ENCODE results near the gene MAP3K13. TPM values are rescaled to one million over a fixed set of nuclear protein-coding genes. Genes with fewer than 3 reads are reported as not detected.

The MAP3K13 gene
- total RNA-seq, 3 donors from 2014 or later (not counting 1 experiment from before 2014, with no cell fraction given): 3.3 to 11.8 (median 9.8) TPM

DNA sequence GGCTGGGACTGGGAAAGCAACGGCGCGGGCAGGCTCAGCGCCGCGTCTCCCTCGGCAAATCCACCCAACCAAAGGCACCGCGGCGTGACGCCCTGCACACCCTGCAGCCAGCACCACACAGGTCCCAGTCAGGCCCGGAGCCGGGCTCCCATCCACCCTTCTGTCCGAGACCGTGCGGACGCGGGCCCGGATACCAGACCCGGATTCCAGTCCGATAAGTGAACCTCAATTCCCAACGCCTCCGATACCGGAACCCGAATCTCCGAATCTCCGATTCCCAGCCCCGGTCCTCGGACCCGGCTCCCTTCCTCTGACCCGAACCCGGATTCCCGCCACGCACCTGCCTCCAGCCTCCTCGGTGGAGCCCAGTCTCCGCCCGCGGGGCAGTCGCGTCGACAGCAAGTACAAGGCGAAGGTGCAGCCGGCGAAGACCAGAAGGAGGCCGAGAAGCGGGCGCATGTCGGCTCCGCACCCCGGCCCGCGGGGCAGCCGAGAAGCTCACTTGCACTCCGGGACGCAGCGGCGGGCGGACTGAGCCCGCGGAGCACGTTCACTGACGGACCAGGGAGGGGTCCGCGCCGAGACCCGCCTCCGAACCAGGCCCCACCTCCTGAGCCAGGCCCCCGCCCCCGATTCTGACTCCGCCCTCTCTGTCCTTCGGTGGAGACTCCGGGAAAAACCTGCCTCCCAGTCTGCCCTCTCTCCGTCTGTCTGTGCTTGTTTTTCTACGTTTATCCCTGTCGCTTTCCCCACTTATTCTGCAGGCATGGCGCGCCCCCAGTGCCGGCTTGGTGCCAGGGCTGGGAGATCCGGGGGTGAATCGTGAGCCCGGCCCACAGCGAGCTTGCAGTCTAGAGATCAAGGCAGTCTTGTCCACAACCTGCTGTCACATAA is 135.8 kb downstream of the MAP3K13 start, which contains the start of gene TMEM41A:
Gene TMEM41A, minus strand, starts transcription at position 533 of the 894 bp plus-strand sequence. Its CDS starts 74 bp downstream, at position 459.
- intact Hi-C loops (cut with micrococcal nuclease): loop anchor here (1.0 kb wide), 1 partner anchor 88 kb away; the partner anchor contains the start of gene SENP2
- Histone ChIP-seq H3K9me3 (ENCODE audit: control insufficient read depth, insufficient read depth, low read length) (no peaks in the 10 kb centered on the region), H3K27me3 (ENCODE audit: control insufficient read depth, insufficient read depth, low read length) (no peaks in the 10 kb centered on the region), H3K36me3 (ENCODE audit: control insufficient read depth, insufficient read depth, low read length) (peaks cover 21% of the 10 kb centered on the region), H3K27ac (ENCODE audit: low read length) (peak within 1 kb of the TSS; percentile 71), H3K4me3 (ENCODE audit: low read length) (peak within 1 kb of the TSS; percentile 96), H3K4me1 (ENCODE audit: control insufficient read depth, insufficient read depth, low read length) (peaks cover 15% of the 10 kb centered on the region)
- DNase-seq: peak; percentile 86 to 90
- ATAC-seq: peak; percentile 98 to 99 (median 98)
- H3K4me3 Mint-ChIP-seq: peak within 1 kb of the TSS; percentile 97
- H3K27me3 Mint-ChIP-seq (ENCODE audit: low read depth in 2 of 2): no peaks in the 10 kb centered on the region
- H3K4me1 Mint-ChIP-seq: peaks cover 17 to 21% of the 10 kb centered on the region in 2 donors
- peaks cover 7% of the 10 kb centered on the region for H3K36me3 Mint-ChIP-seq
- peak within 1 kb of the TSS; percentile 82 to 91 for H3K27ac Mint-ChIP-seq
- no peaks in the 10 kb centered on the region for H3K9me3 Mint-ChIP-seq
- WGBS (ENCODE audit: insufficient coverage): 2% methylated on average over 82 of the region's 82 CpGs
- TF ChIP-seq, protein P1, sequence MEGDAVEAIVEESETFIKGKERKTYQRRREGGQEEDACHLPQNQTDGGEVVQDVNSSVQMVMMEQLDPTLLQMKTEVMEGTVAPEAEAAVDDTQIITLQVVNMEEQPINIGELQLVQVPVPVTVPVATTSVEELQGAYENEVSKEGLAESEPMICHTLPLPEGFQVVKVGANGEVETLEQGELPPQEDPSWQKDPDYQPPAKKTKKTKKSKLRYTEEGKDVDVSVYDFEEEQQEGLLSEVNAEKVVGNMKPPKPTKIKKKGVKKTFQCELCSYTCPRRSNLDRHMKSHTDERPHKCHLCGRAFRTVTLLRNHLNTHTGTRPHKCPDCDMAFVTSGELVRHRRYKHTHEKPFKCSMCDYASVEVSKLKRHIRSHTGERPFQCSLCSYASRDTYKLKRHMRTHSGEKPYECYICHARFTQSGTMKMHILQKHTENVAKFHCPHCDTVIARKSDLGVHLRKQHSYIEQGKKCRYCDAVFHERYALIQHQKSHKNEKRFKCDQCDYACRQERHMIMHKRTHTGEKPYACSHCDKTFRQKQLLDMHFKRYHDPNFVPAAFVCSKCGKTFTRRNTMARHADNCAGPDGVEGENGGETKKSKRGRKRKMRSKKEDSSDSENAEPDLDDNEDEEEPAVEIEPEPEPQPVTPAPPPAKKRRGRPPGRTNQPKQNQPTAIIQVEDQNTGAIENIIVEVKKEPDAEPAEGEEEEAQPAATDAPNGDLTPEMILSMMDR (IDR thresholded peaks at IDR 0.05): no peak

DNA sequence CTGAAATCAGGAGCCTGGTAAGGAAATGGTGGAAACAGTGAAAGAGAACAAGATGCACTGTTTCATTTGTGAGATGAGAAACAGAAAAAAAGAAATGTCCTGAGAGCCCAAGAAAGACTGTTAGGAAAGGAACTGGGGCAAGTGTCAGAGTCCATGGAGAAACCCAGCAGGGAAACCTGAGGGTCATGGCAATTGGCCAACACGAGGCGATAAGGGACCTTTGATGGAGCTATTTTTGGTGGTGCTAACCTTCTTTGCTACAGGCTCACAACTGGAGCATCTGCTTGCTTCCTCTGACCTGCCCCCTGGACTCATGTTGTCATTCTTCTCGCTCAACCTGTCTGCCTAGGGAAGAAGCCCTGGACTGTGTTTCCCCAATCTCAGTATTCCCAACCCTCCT is 140.1 kb downstream of the MAP3K13 start:
- Mint-ChIP-seq H3K36me3 (no peaks in the 10 kb centered on the region), H3K4me1 (peaks cover 7 to 13% of the 10 kb centered on the region in 2 donors), H3K27me3 (ENCODE audit: low read depth in 2 of 2) (peaks cover 10 to 13% of the 10 kb centered on the region in 2 donors), H3K4me3 (no peak overlapping the region), H3K27ac (no peak overlapping the region), H3K9me3 (no peaks in the 10 kb centered on the region)
- no peak overlapping the region for H3K4me3 ChIP-seq (ENCODE audit: low read length)
- TF ChIP-seq, protein P1 (IDR thresholded peaks at IDR 0.05): no peak
- intact Hi-C loops (cut with micrococcal nuclease): no loop called here
- no peaks in the 10 kb centered on the region for H3K27me3 ChIP-seq (ENCODE audit: control insufficient read depth, insufficient read depth, low read length)
- no peak for ATAC-seq
- peaks cover 8% of the 10 kb centered on the region for H3K4me1 ChIP-seq (ENCODE audit: control insufficient read depth, insufficient read depth, low read length)
- no peak overlapping the region for H3K27ac ChIP-seq (ENCODE audit: low read length)
- WGBS (ENCODE audit: insufficient coverage): 82% methylated on average over 3 of the region's 3 CpGs
- DNase-seq: no peak
- H3K36me3 ChIP-seq (ENCODE audit: control insufficient read depth, insufficient read depth, low read length): no peaks in the 10 kb centered on the region
- H3K9me3 ChIP-seq (ENCODE audit: control insufficient read depth, insufficient read depth, low read length): no peaks in the 10 kb centered on the region

- Histone ChIP-seq H3K4me1 (ENCODE audit: control insufficient read depth, insufficient read depth, low read length) (peaks cover 4% of the 10 kb centered on the region), H3K27me3 (ENCODE audit: control insufficient read depth, insufficient read depth, low read length) (no peaks in the 10 kb centered on the region), H3K4me3 (ENCODE audit: low read length) (no peak overlapping the region), H3K9me3 (ENCODE audit: control insufficient read depth, insufficient read depth, low read length) (no peaks in the 10 kb centered on the region), H3K36me3 (ENCODE audit: control insufficient read depth, insufficient read depth, low read length) (no peaks in the 10 kb centered on the region), H3K27ac (ENCODE audit: low read length) (no peak overlapping the region)
- TF ChIP-seq, protein P1 (IDR thresholded peaks at IDR 0.05): no peak
- Mint-ChIP-seq H3K9me3 (no peaks in the 10 kb centered on the region), H3K4me3 (no peak overlapping the region), H3K27ac (no peak overlapping the region), H3K27me3 (ENCODE audit: low read depth in 2 of 2) (peaks cover 11 to 15% of the 10 kb centered on the region in 2 donors), H3K36me3 (no peaks in the 10 kb centered on the region), H3K4me1 (peaks cover 7% of the 10 kb centered on the region in 2 donors)
- DNase-seq: no peak
- 75% methylated on average over 1 of the region's 1 CpG for WGBS (ENCODE audit: insufficient coverage)
- no peak for ATAC-seq
- intact Hi-C loops (cut with micrococcal nuclease): no loop called here
Measured at GRCh38 chr3:185503521-185503920, 140.6 kb downstream of the MAP3K13 start.
